EH (cell line): ENCODE results near the gene FAM171A1.

Experiments
- DNase-seq: peaks from one replicate; pipeline ENCODE4 v3.0.0-alpha.2; 2015; ENCODE audit warnings: low read depth

The FAM171A1 gene

DNA sequence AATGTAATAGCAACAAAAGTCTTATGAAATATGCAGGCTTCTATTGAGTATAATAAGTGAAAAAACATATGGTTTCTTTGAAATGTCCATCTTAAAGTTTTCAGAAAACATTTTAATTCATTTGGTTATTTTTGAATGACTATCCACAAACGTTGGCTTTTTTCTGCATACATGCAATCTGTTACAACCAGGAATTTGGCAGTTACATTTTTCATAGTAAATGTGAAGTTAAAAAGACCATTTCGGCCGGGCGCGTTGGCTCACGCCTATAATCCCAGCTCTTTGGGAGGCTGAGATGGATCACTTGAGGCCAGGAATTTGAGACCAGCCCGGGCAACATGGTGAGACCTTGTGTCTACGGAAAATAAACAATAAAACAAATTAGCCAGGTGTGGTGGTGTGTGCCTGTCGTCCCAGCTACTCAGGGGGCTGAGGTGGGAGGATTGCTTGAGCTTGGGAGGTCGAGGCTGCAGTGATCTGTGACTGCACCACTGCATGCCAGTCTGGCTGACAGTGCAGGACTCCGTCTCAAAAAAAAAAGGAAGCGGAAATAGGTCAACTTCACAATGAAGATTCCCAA is 128.7 kb downstream of the FAM171A1 start:
- DNase-seq, result no peak

DNA sequence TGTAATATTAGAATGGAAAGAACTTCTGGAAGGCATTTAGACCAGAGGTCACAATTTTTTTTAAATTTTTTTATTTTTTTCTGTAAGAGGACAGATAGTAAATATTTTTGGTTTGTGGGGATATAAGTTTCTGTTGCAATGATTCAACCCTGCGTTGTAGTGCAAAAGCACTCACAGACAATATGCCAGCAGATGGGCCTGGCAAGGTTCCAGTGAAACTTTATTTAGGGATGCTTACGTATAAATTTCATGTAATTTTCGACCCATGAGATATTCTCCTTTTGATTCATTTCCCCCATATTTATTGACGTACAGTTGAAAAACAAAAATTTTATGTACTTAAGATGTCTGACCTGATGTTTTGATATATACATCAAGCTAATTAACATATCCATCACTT is 129.8 kb downstream of the FAM171A1 start:
- DNase-seq, result no peak

DNA sequence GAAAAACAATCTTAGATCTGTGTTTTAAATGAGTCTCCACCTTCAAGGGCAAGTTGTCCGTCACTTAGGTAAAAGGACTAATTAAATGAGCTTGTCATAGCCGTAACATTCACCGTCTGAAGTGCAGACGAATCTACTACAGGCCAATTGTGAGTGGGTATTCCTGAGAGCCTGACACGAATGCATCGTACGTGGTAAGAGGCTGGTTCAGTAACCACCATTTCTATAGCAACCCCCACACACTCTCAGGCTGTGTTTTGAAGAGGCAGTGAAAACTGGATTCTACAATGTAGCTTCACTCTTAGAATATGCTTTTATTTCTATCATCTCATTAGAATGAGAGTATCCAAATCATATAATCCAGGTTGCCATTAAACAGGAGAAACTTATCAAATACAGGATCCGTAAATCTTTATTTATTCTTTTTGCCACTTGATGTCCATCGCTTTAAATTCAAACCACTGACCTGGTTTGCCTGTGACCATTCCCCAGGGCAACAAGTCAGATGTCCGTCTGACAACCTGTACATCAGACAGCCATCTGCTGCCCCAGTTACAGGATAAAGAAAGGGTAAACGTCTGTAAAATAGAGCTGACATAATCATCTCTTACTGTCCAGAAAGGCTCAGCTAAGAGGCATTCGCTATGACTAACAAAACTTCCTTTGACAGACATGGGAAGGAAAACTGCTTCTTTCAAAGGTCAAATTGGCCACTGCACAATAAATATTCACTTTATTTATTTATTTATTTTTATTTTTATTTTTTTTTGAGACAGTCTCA is 132.3 kb downstream of the FAM171A1 start:
- DNase-seq, result peak; percentile 49

DNA sequence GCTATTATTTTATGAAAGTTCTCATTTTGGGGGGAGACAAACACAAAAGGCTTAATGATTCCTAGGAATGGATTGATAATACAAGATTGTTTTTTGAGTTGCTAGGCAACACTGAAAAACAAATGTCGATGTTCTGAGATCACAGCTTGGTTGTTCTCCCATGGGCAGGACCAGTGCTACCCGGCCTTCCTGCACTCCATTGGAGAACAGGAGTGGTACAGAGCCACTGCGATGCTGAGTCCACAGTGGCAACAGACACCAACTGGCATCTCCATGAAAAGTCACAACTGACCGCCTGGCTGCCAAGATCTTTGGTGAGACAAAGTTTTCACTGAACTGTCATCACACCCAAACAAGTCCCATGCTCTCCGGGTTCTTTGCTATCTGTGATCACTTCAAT is 133.7 kb downstream of the FAM171A1 start:
- DNase-seq, result peak; percentile 55

DNA sequence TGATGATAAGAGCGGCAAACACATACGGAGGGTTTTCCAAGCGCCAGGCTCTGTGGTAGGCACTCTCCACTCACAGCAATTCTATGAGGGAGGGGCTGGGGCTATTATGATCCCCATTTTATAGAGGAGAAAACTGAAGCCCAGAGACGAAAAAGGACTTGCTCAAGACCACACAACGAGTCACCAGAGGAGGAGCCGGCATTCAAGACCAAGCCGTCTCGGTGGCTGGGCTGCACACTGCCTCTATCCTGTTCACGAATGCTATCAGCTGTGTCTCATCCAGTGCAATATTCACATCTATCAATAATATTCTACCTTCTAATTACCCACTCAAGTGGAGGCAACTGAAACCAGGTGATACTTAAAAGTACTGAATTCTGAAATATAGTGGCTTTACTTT is 134.7 kb downstream of the FAM171A1 start:
- DNase-seq, result no peak

DNA sequence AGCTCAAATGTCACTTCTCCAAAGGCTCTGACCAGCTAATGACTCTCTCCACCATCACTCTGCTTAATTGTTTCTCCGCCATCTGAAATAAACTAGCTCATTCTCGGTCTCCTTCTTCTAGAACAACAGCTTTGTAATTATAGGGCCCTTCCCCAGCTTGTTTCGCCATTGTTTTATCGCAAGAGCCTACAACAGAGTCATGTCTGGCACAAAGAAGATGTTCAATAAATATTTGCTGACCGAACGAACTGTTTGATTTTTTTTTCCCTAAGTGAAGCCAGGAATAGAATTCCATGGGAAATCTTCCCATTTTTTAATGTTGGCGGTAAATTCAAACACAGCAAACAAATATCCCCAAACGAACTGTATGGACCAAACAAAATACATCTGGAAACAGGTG is 138.8 kb downstream of the FAM171A1 start:
- no peak for DNase-seq

DNA sequence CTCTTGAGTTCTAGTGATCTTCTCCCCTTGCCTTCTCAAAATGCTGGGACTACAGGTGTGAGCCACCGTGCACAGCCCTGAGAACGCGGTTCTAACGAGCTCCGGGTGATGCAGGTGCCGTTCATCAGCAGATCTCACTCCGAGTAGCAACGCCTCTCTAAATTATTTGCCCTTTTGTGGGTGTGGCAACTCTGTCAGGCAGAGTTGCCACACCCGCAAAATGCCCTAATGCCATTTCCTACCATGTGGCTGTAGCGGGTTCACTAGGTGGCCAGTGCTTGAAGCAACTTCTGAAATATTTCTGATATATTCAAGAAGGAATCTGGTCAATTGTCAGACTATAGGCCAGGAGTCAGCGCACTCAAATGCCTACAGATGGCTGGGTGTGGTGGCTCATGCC is 139.7 kb downstream of the FAM171A1 start:
- DNase-seq, result no peak

DNA sequence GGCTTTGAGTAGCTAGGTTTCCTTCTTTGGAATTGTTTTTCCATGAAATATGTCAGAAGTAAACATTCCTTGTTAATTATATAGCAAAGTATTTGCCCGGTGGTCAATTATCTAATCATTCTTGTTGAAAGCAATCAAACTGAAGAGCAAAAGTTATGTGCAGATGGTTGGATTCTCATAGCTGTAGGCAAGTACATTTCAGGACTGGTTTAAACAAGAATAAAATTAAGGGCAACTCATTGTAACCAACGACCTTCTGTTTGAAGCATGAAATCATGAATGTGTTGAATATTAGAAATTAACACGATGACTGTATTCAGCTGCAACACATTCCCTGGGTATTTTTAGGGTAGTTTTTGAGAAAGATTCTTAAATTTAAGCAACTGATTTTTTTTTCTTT is 140.8 kb downstream of the FAM171A1 start:
- peak; percentile 21 for DNase-seq

DNA sequence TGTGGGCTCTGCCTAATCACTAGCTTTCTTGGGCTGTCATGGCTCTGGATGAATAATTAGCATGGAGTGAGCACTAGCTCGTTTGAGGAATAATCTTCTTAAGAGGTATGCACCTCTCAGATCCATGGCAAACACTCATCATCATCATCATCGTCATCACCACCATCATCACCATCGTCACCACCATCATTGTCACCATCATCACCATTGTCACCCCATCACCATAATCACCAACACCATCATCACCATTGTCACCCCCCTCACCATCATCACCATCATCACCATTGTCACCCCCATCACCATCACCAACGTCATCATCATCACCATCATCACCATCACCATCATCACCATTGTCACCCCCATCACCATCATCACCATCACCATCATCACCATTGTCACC is 141.8 kb downstream of the FAM171A1 start:
- DNase-seq, result no peak

DNA sequence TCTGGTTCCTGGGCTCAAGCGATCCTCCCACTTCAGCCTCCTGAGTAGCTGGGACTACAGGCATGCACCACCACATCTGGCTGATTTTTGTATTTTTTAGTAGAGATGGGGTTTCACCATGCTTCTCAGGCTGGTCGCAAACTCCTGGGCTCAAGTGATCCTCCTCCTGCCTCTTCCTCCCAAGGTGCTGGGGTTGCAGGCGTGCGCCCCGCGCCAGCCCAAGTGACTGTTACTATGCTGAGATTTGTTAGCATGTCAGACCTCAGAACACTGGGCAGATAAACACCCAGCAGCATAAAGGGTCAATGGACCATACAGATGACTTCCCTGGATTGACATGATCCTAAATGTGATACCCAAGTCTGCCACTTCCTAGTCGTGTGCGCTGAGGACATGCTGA is 142.7 kb downstream of the FAM171A1 start:
- DNase-seq, result no peak

DNA sequence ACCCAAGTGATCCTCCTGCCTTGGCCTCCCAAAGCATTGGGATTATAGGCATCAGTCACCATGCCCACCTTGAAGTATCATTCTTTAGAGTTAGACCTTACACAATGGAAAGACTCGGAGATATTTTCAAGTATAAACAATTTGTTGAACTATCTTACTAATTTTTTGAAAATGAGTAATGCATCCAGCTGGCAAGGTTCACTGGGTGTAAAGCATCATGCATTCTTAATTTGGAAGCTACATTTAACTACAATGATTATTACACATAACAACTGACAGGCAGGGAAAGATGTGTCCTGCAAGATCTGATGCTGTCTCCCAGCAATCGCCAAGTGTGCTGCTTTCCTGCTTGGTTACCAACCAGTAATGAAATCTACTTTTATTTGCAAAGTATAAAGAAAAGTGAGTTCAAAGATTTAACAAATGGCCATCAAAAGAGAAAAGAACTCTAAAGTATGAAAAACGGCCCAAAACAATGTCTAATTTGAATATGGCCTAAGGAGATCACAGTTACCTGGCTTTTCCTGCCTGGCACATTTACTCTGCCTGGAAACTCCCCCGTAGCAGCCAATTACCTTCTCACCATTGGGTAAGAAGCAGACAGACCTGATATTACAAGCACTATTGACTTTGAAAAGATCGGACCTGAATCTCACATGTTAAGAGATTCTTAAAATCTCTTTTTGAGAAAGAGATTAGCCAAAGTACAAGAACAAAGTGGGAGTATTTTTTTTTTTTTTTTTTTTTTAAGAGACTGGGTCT is 143.3 kb downstream of the FAM171A1 start:
- DNase-seq, result peak; percentile 80

DNA sequence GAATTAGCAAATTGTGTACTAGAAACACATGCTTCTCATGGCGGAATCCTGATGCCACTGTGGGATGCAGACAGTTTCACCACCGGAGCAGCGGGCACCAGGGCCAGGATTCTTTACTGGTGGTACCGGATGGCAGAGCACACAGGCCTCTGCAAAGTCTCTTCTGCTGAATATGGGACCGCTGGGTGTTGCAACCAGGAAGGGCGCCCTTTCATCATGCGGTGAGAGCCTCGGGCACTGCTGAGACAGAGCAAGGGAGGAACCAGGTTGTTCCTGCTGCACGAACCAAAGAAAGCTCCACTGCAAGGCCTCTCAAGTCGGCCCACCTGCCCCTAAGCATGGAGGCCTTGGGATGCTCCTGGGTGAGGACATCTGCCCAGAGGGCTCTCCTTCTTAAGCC is 145.6 kb downstream of the FAM171A1 start:
- no peak for DNase-seq

DNA sequence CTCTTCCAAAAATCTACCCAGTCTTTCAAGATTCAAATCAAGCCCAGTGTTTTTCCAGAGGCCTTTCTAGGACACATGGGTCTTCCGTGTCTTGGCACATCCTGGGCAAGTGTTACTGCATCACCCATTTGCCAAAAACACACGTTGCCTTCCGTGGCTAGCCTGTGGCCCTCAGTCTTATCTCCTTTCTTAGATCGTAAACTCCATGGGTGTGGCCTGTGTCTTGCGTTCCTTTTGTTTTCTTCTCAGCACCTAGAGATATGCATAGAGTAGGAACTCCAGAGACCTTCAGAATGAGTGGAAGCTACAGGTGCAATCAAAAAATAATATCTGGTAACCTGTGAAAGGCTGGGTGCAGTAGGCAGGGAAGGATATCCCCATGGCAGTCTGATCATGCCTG is 146.1 kb downstream of the FAM171A1 start:
- DNase-seq, result no peak

DNA sequence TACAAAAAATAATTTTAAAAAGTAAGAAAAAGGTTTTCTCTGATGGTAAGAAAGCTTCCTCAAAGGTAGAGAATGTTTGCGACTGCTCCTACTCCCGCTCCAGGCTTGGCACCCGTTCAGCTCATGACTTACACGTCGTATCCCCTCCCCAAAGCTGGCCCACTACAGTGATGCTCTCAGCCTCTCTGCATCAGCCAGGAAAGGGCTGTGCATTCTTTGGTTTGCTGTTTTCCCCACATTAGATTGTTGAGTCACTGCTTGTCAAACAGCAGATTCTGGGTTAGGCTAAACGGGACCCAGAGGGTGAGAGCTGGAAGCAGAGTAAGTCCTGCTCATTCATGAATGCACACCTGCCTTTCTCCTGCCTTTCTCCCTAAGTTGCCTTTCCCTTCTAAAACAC is 147.9 kb downstream of the FAM171A1 start:
- peak; percentile 67 for DNase-seq

DNA sequence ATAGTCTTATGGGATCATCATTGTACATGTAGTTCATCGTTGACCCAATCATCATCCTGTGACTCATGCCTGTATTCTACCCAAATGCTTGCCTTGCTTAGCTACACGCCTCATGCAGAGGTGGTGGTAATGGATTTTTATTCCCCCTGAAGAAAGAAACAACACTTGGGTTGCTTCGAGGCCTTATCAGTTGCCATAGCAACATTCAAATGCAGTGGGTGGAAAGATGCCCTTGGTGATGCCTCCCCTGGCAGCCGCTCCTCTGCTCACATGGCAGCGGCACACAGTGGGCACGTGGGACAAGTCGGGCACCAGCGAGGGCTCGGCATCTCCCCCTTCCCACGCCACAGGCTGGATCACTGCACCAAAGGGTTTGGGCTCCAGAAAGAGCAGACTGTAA is 148.6 kb downstream of the FAM171A1 start:
- DNase-seq, result no peak

DNA sequence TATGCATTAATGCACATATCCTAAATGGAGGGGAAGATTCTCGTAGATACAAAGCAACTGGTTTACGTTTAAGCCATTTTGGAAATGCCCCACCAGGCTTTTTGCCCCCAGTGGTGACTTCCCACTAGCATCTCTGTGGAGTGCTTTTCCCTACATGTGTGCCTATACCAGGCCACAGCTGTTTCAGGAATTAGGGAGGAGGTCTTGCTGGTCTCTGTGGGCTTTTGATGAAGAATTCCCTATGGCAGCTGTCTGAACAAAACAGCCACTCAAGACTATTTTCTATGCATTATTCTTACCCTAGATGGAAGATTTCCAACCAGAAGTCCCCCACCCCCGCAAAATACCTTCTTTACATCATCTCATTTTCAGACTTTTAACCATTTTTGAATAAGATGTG is 150.6 kb downstream of the FAM171A1 start:
- DNase-seq, result no peak

DNA sequence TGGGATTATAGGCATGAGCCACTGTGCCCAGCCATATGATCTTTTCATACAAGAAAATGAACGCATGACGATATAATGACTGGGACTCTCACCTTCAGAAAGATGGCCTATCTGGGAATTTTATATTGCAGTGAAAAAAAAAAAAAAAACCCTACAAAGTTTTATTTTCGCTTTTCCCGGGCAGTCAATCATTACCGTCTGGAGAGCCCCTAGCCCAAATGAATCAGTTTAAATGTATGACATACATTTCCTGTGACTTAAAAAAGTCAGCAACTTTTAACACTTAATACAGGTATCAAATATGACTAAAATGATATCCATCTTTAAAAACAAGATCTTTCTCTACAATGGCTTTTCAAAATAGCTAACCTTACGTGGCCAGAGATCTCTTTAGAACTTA is 154.4 kb downstream of the FAM171A1 start:
- DNase-seq, result no peak

DNA sequence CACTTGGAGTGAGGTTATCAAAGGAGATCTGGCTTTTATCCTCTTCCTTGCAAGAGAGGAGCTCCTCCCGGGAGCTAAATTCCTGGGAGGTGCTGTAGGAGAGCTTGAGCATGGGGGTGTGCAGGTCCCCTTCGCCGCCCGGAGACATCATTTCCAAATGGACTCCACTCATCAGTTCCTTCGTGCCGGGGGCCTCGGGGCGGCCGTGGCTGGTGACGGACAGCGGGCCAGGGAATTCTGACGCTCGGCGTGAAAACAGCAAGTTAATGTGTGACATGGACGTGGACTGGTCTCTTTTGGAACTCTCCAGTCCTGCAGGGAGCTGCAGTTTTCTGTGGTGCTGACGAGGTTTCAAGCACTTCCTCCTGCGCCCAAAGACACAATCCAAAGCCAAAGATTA is 156.9 kb downstream of the FAM171A1 start:
- DNase-seq, result no peak

DNA sequence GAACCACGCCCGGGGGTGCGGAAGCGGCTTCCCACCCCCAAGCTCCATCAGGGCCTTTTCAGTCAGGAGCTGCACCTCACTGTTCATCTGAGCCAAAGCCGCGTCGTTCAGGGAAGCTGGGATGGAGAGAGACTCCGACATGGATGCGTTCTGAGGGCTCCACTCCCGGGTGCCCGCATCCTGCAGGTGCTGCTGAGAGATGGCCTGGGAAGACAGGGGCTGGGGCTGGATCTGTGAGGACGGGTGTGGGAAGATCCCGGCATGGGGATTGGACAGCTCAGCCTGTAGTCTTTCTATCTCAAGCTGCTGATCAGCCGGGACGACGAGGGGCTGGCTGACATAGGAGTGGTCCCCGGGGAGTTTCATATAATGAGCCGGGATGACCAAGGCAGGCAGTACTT is 157.6 kb downstream of the FAM171A1 start:
- no peak for DNase-seq

DNA sequence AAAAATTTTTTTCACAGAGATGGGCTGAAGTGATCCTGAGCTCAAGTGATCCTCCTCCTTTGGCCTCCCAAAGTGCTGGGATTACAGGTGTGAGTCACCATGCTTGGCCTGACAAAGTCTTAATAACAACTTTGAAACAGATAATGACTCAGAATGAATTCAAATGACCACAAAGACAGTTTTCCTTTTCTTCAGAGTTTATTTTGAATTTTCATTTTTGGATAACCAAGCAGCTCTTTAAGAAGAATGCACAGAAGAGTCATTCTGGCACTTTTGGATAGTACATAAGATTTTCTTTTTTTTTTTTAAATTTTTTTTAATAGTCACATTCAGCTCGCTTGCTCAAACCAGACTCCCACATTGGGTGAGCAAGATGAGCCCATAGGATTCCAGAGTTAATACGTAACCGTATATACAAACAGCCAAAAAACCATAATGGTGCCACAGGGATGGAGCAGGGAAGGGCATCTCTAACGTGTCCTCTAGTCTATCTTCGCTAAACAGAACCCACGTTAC is 159.6 kb downstream of the FAM171A1 start:
- peak; percentile 92 for DNase-seq

DNA sequence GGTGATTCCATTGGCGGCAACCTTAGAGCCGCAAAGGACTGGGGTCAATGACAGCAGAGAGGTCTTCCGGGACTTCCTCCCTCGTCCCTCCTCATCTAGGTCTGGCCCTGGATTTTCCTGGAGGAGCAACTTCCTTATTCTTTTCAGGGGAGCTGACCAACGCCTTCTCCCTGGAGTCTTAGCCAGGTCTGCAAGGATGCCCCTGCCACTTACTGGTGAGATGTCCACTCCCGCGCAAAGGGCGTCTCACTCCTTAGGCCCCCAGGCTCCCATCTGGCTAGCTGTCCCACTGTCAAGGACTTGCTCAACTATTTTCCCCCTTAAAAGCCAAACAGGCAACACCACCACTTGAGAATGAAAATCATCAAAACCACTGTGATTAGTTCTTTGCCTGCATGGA is 160.6 kb downstream of the FAM171A1 start:
- no peak for DNase-seq

DNA sequence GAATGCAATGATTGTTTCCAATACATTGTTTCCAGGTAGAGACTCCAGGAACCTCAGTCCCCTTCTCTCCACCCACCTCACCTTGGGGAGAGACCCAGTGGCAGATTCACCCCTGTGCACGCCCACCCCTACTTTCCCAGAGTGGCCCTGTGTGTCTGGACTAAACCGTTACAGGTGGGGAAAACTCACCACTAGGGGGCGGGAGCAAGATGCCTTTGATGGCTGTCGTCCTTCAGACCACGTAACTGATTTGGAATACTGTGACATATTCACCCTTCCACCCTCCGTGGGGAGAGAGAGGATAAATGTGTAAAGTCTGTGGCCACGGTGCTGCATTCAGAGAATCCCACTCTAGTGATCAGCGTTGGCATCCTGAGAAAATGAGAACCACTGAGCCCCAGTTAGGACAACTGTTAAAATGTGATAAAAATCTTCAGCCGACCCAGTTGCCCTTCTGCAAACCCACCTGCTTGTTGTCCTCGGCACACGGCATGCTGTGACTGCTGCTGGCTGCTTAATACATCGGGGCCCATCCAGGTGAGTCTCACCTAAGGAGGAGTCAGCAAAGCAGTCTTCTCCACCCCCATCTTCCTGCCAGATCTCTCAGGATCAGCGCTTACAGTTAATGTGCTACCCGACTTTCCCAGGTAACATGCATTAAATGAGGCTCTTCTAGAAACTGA is 161.1 kb downstream of the FAM171A1 start:
- peak; percentile 70 for DNase-seq

DNA sequence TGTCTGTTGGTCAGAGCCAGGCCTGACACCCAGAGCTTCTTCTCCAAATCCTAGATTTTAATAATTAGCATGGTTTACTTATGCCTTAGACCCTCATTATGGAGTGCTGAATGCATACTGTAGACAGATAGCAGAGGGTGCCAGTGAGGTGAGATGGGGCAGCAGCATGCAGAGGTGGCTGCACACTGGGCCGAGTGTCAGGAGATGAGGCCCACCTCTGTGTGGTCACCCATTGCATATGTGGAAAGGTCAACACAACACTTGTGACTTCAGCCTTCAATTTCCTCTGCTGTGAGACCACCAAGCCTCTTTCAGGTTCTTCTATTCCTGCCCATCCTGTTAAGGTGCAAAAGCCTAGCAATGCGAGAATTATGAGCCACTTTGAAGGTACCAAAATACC is 162.9 kb downstream of the FAM171A1 start:
- no peak for DNase-seq
